Subcutaneous adipose tissue (tissue), 4 donors: ENCODE results near the gene TBC1D8. TPM values are rescaled to one million over a fixed set of nuclear protein-coding genes. Genes with fewer than 3 reads are reported as not detected.

Experiments
- total RNA-seq, 4 donors: library from RNA; depleted of rRNA; stranded (reverse); fragments of >200 nt; gene quantifications; one replicate each; pipeline ENCODE4 v1.1.0, GENCODE V29; 2016
- TF ChIP-seq, protein P1 (sequence below): fragments of 450-650 bp; IDR thresholded peaks from one replicate; pipeline ENCODE4 v1.5.1; 2016; ENCODE audit warnings: low read depth, mild to moderate bottlenecking, control low read depth, antibody characterized with exemption, moderate library complexity

Gene TBC1D8
- total RNA-seq, 4 donors from 2014 or later: 21.2 to 119 (median 32.0) TPM

DNA sequence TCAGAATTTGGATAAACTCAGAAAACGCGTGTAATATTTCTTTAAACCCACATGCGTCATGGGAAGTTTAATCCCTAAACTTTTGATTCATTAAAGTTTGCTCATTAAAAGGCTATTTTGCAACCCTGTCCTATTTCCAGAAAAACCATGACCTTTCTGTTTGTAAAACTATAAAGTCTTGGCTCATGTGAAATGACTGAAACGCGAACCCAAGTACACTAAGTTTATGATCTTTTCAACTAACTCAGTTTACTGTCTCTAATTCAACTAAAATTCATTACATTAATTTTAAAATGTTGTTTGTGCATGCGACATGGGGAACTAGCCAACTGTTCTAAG is 153.0 kb downstream of the TBC1D8 start:
- TF ChIP-seq, protein P1, sequence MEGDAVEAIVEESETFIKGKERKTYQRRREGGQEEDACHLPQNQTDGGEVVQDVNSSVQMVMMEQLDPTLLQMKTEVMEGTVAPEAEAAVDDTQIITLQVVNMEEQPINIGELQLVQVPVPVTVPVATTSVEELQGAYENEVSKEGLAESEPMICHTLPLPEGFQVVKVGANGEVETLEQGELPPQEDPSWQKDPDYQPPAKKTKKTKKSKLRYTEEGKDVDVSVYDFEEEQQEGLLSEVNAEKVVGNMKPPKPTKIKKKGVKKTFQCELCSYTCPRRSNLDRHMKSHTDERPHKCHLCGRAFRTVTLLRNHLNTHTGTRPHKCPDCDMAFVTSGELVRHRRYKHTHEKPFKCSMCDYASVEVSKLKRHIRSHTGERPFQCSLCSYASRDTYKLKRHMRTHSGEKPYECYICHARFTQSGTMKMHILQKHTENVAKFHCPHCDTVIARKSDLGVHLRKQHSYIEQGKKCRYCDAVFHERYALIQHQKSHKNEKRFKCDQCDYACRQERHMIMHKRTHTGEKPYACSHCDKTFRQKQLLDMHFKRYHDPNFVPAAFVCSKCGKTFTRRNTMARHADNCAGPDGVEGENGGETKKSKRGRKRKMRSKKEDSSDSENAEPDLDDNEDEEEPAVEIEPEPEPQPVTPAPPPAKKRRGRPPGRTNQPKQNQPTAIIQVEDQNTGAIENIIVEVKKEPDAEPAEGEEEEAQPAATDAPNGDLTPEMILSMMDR: no peak

DNA sequence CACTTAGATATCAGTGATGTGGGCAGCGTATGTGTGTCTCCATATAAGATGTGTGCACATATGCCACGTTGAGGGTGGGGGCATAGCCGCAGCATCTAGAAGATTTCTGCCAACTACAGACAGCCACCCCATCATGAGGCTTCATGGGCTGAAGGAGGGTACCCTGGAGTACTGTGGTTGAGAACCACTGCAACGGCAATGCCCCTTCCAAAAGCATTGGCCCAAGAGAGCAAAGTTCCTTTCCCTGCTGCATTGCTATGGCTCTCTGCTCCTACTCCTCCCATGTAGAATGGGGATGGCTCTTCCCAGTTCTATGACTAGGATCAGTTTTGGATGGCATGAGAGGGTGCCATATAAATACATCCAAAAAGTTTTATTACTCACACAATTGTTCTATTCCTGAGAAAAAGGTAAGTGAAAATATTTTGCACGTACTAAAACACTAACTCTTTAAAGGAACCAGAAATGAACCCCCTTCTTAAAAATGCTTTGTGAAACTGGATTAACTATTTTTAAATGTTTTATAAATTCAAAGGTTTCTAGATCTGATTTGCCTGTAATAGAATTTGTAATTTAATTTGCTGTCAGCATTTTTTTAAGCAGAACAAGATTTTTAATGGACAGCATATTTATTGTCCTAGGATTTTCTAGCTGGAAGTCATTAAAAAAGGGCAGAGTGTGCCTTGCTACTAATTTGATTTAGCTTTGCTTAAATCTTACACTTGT is 153.5 kb downstream of the TBC1D8 start:
- TF ChIP-seq, protein P1: no peak

DNA sequence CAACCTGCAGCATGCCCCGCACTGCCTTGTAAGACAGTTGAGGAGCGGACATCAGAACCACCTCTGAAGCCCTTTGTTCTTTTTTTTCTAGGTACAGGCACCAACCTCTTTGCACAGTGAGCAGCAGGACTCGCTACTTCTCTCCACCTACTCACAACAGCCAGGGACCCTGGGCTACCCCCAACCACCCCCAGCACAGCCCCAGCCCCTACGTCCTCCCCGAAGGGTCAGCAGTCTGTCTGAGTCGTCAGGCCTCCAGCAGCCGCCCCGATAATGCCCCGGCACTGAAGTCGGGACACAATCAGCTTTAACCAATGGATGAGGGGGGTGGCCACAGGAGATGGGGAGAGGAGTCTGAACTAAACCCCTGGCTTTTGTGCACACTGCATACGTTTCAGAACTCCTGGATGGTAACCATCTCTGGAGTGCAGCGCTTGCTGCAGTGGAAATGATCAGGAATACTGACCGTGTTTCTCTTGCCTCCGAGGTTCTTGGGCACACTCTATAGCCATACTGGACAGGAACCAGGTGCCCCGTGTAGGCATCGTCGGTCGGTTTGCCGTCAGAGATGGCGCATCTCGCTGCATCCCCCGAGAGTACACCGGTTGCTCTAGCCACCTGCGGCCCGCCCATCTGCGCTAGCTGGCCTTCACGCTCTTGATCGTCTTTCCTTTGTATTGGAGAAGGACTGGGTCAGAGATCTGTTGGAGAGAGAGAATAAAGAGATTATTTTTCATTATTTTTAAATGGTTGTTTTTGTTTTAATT is 155.7 kb downstream of the TBC1D8 start:
- TF ChIP-seq, protein P1: no peak

DNA sequence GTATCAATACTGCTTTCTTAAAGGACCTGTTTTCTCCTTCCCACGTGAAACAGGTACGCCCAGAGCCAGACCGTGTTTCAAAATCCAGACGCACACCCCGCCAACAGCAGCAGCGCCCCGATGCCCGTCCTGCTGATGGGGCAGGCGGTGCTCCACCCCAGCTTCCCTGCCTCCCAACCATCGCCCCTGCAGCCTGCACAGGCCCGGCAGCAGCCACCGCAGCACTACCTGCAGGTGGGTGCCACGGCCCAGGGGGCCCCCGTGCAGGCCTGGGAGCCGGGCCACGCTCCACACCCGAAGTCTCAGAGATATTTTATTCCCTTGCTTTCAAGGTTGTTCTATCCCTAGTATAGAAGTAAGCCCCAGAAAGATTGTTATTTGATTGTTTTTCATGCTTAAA is 157.9 kb downstream of the TBC1D8 start:
- TF ChIP-seq, protein P1: no peak

DNA sequence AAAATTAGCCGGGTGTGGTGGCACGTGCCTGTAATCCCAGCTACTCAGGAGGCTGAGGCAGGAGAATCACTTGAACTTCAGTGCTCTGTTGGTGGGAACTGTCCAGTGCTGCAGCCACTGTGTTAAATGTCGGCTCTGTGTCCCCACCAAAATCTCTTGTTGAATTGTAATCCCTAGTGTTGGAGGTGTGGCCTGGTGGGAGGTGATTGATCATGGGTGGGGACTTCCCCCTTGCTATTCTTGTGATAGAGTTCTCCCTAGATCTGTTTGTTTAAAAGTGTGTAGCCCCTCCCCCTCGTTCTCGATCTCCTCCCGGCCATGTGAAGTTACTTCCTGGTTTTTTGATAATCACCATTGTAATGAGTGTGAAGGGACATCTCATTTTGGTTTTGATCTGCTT is 158.9 kb downstream of the TBC1D8 start:
- TF ChIP-seq, protein P1: no peak

DNA sequence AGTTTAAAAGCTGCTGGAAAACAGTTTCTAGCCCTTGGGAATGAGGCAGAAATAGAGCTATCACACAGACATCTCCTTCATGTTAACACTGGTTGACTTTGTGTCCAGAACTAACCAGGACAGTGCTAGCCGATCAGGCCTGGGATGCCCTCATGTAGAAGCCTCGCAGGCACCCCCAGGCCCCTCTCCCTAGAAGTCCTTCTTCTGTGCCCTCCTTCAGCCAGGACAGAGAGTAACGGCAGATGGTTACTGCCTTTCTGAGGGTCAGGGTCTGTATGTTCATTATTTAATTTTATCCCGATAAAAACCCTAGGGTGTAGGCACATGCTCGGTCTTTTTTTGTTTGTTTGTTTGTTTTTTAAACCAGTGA is 159.8 kb downstream of the TBC1D8 start:
- TF ChIP-seq, protein P1: no peak

DNA sequence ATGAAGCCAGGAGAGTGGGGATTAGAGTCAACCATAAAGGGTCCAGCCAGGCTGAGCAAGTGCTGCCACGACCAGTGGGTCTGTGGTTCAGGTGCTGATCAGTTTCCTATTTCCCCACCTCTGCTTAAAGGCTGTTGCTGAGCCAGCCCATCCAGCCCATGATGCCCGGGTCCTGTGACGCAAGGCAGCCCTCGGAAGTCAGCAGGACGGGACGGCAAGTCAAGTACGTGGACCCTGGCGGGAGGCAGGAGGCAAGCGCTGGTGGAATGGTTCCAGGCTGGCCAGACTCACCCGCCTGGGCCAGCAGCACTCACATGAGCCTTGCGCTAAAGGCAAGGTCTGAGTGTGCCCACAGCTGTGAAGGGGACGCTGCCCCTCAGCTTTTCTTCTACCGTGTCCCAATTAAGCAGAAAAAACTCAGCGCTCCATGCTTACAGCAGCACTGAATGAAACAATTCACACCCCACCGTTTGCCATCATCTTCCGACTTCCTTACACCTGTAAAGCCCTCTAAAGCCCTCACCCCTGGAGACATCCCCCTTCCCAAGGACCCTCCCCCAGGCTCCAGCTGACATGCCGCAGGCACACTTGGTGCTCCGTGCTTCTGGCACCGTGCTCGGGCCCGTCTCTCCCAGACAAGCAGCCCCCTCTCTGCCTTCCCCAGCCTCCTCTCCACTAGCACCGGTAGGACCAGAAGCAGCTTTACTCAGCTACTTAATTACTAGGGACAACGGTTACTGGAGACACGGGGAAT is 160.4 kb downstream of the TBC1D8 start:
- TF ChIP-seq, protein P1: no peak
